ENCODE measurements around the gene FHAD1.

DNA sequence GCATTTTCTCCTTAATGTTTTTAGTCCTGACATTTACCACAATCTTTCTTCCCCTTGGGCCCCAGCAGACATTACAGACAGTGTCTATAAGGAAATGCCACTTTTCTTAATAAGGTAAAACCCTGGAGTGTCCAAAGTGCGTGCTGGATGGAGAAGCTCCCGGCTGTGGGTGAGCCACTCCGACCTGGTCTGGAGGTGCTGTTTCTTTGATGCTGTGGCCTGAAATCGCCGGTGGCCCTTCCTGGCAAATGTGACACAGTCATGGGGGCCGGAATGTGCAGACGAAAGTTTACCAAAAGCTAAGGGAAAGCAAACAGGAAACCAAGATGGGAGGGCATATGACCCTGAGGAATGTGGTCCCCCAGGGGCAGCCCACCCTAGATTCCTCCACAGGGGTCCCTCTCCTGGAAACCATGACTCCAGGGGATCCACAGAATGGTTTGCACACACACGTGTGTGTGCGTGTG lies 77.9 kb downstream of the FHAD1 start:
- no peak for TF ChIP-seq POLR2A (IDR thresholded peaks at IDR 0.05)
- TF ChIP-seq, protein P1, sequence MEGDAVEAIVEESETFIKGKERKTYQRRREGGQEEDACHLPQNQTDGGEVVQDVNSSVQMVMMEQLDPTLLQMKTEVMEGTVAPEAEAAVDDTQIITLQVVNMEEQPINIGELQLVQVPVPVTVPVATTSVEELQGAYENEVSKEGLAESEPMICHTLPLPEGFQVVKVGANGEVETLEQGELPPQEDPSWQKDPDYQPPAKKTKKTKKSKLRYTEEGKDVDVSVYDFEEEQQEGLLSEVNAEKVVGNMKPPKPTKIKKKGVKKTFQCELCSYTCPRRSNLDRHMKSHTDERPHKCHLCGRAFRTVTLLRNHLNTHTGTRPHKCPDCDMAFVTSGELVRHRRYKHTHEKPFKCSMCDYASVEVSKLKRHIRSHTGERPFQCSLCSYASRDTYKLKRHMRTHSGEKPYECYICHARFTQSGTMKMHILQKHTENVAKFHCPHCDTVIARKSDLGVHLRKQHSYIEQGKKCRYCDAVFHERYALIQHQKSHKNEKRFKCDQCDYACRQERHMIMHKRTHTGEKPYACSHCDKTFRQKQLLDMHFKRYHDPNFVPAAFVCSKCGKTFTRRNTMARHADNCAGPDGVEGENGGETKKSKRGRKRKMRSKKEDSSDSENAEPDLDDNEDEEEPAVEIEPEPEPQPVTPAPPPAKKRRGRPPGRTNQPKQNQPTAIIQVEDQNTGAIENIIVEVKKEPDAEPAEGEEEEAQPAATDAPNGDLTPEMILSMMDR (IDR thresholded peaks at IDR 0.05): no peak

Measured in right lobe of liver (tissue), 4 donors.